ENCODE data around the gene ZNRD2.

Gene ZNRD2

GRCh38 chr11:65558930-65559509 lies 11.3 kb upstream of the ZNRD2 start:
- no peak for TF ChIP-seq MAX (IDR thresholded peaks at IDR 0.05; ENCODE audit: low read depth, low read length)
- no peak overlapping the region for H3K4me3 ChIP-seq (ENCODE audit: low read depth, low read length)
- no peak for DNase-seq (ENCODE audit: low read depth)

- TF ChIP-seq MYC (IDR thresholded peaks at IDR 0.05; ENCODE audit: low read depth, low read length) (no peak), CTCF (IDR thresholded peaks at IDR 0.05; ENCODE audit: low read depth, low read length) (no peak), MAX (IDR thresholded peaks at IDR 0.05; ENCODE audit: low read depth, low read length) (no peak), POLR2A (IDR thresholded peaks at IDR 0.05; ENCODE audit: extremely low read depth, insufficient read length) (no peak)
- DNase-seq (ENCODE audit: low read depth) = no peak
Observed at GRCh38 chr11:65559535-65559934, 10.7 kb upstream of the ZNRD2 start.

GRCh38 chr11:65559951-65560537 lies 10.2 kb upstream of the ZNRD2 start:
- no peak overlapping the region for H3K4me3 ChIP-seq (ENCODE audit: low read depth, low read length)
- TF ChIP-seq POLR2A (IDR thresholded peaks at IDR 0.05; ENCODE audit: extremely low read depth, insufficient read length) (no peak), MYC (IDR thresholded peaks at IDR 0.05; ENCODE audit: low read depth, low read length) (no peak), MAX (IDR thresholded peaks at IDR 0.05; ENCODE audit: low read depth, low read length) (no peak), CTCF (IDR thresholded peaks at IDR 0.05; ENCODE audit: low read depth, low read length) (no peak)
- no peak for DNase-seq (ENCODE audit: low read depth)

More at GRCh38 chr11:65559535-65559934, 10.7 kb upstream of the ZNRD2 start:
- H3K4me3 ChIP-seq (ENCODE audit: low read depth, low read length) = no peak overlapping the region

- H3K4me3 ChIP-seq (ENCODE audit: low read depth, low read length) = no peak overlapping the region
- TF ChIP-seq MAX (IDR thresholded peaks at IDR 0.05; ENCODE audit: low read depth, low read length) = no peak
- no peak for TF ChIP-seq CTCF (IDR thresholded peaks at IDR 0.05; ENCODE audit: low read depth, low read length)
- no peak for TF ChIP-seq MYC (IDR thresholded peaks at IDR 0.05; ENCODE audit: low read depth, low read length)
- no peak for TF ChIP-seq POLR2A (IDR thresholded peaks at IDR 0.05; ENCODE audit: extremely low read depth, insufficient read length)
- no peak for DNase-seq (ENCODE audit: low read depth)
Observed at GRCh38 chr11:65560555-65561418, 9.5 kb upstream of the ZNRD2 start.

- TF ChIP-seq POLR2A (IDR thresholded peaks at IDR 0.05; ENCODE audit: extremely low read depth, insufficient read length) (no peak), MYC (IDR thresholded peaks at IDR 0.05; ENCODE audit: low read depth, low read length) (no peak), CTCF (IDR thresholded peaks at IDR 0.05; ENCODE audit: low read depth, low read length) (no peak), MAX (IDR thresholded peaks at IDR 0.05; ENCODE audit: low read depth, low read length) (no peak)
- no peak for DNase-seq (ENCODE audit: low read depth)
- H3K4me3 ChIP-seq (ENCODE audit: low read depth, low read length) = no peak overlapping the region
Observed at GRCh38 chr11:65562020-65562419, 8.3 kb upstream of the ZNRD2 start.

GRCh38 chr11:65562788-65563187 lies 7.5 kb upstream of the ZNRD2 start:
- no peak for TF ChIP-seq MYC (IDR thresholded peaks at IDR 0.05; ENCODE audit: low read depth, low read length)
- no peak for TF ChIP-seq MAX (IDR thresholded peaks at IDR 0.05; ENCODE audit: low read depth, low read length)
- no peak for TF ChIP-seq CTCF (IDR thresholded peaks at IDR 0.05; ENCODE audit: low read depth, low read length)
- TF ChIP-seq POLR2A (IDR thresholded peaks at IDR 0.05; ENCODE audit: extremely low read depth, insufficient read length) = no peak
- no peak for DNase-seq (ENCODE audit: low read depth)

More at GRCh38 chr11:65562788-65563187, 7.5 kb upstream of the ZNRD2 start:
- no peak overlapping the region for H3K4me3 ChIP-seq (ENCODE audit: low read depth, low read length)

Measured in NB4 (cell line).